ENCODE results near the gene LRRC18.

LRRC18 gene

DNA sequence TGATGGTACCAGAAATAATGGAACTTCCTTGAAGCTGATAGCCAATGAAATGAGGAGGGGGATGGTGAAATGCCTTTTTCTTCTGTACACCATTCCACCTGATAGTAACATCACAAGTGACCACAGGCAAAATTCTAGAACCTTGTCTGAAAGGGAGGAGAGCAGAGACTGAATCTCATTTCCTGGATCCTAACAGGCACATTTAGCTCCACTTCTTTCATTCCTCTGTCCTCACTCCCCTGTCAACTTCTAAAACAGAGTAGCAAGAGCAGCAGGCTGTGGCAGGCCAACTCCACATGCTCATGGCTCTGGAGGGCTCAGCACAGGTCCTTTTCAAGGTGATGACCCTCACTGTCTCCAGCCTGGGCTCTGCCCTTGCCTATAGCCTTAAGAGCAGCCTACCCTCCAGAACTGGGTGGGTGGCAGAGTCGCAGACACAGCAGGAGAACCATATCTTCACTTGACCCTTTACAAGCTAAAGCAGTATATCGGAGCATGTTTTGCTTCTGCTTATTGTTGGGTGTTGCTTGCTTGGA, at the start of gene LRRC18:
Gene LRRC18, minus strand, starts transcription at position 51 of the 536 bp plus-strand sequence. CDS start 25,685 bp downstream, outside the sequence.
- no peak for DNase-seq

DNA sequence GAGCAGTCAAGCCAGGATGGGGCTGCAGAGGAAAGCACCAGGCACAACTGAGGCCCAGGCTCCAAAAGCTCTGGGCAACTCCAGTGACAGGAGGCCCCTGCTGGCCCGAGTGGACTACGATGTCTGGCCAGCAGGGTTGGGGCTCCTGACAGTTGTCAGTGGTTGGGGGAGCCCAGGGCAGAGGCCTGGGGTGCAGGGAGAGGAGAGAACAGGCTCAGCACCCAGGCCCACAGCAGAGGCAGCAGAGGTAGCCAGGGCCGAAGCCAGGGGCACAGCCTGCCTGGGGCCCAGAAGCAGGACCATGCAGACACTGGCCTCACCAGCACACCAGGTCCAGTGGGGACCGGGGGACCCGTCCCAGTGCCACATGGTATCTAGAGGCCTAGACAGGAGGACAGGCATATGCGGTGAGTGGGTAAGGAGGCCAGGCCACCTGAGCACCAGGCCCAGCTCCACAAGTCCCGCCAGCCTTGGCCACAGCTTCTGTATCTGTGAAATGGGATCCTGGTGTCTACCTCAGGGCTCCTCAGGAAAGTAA, 46.0 kb upstream of the LRRC18 start:
- no peak for DNase-seq

- no peak for DNase-seq
Observed at GRCh38 chr10:48983648-48984351, 44.2 kb upstream of the LRRC18 start.

DNA sequence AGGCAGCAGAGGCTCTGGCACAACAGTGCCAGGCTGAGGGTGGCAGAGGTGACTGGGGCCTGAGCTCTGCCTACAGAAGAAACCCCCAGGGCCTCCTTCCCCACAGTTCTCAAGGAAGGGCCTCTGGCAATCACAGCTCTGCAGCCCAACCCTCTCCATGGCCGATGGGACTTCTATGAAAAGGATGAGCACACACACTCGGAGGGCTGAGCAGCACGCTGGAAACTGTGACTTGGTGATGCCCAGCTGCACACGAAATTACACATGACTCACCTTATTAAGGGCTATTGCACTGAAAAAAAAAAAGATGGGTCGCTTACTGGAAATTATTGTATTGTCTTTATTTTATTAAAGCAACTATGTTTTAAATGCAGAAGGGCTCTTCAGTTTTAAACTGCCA, 42.9 kb upstream of the LRRC18 start:
- DNase-seq: no peak

GRCh38 chr10:48981310-48981907, 41.8 kb upstream of the LRRC18 start:
- peak; percentile 10 for DNase-seq

DNA sequence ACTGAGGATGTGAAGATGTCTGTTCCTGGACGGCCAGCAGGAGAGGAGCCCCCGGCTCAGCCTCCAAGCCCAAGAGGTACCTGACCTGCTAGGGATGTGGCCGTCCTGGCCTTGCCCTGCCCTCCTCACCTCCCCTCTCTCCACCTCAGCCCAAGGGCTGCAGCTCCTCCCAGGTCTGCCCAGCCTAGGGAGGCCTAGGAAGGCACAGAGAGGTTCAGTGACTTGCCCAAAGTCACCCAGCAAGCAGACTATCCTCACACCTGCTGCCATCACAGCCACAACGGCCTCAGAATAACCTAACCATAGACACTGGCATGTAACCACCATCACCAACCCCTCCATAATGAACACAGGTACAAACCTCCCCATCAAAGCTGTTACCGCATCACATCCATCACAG, 38.7 kb upstream of the LRRC18 start:
- no peak for DNase-seq

- no peak for DNase-seq
Observed at GRCh38 chr10:48976196-48976595, 36.6 kb upstream of the LRRC18 start.

GRCh38 chr10:48974510-48975156, 35.0 kb upstream of the LRRC18 start:
- no peak for DNase-seq

DNA sequence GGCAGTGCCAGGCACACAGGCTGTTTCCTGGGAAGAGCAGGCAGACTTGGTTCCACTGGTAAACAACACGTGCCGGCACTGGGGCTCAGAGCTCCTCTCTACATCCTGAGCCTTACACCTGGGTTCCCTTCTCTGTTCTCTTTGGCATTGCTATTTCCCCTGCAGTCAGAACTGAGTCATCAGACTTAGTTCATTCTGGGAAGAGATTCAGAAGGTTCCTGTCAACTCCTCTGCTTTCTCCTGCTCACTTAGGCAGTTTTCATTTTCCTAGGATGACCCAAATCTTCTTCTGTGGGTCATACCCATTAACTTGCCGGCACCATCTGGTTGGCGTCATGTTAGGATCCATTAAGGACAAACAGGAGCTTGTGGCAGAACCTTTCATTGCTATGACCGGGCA, 33.4 kb upstream of the LRRC18 start:
- DNase-seq: no peak

GRCh38 chr10:48970654-48971053, 31.0 kb upstream of the LRRC18 start:
- no peak for DNase-seq

DNA sequence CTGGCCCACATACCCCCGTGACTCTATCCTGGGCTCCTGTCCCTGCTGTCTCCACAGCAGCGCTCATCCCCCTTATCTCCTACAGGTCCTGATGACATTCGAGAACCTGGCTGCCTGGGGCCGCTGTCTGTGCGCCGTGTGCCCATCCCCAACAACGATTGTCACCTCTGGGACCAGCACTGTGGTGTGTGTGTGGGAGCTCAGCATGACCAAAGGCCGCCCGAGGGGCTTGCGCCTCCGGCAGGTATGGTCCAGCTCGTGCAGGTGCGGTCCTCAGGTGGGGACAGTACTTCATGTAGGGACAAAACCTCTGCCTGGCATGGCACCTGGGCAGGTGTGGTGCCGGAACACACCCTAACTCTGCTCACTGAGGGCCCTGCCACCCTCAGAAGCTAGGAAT, 30.4 kb upstream of the LRRC18 start:
- no peak for DNase-seq

GRCh38 chr10:48968036-48968435, 28.4 kb upstream of the LRRC18 start:
- no peak for DNase-seq

- no peak for DNase-seq
Observed at GRCh38 chr10:48965460-48965859, 25.8 kb upstream of the LRRC18 start.

DNA sequence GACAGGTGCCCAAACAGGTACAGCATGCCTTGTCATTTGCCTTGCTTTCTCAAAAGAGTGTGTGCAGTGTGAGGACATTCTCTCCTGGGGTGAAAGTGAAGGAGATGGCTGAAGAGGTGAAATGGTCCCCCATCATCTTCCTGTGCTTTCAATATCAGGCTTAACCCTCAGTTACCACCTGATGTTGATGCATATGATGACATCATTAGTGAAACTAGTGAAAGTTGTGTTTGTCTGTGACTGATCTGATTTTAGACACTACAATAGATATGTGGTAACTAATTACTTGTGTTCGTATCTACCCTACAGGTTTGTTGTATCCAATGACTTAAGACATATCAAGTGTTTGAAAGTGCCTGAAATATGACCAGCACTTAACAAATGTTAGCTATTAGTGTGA, 24.4 kb upstream of the LRRC18 start:
- DNase-seq: no peak

- DNase-seq: no peak
Observed at GRCh38 chr10:48958598-48959190, 19.1 kb upstream of the LRRC18 start.

DNA sequence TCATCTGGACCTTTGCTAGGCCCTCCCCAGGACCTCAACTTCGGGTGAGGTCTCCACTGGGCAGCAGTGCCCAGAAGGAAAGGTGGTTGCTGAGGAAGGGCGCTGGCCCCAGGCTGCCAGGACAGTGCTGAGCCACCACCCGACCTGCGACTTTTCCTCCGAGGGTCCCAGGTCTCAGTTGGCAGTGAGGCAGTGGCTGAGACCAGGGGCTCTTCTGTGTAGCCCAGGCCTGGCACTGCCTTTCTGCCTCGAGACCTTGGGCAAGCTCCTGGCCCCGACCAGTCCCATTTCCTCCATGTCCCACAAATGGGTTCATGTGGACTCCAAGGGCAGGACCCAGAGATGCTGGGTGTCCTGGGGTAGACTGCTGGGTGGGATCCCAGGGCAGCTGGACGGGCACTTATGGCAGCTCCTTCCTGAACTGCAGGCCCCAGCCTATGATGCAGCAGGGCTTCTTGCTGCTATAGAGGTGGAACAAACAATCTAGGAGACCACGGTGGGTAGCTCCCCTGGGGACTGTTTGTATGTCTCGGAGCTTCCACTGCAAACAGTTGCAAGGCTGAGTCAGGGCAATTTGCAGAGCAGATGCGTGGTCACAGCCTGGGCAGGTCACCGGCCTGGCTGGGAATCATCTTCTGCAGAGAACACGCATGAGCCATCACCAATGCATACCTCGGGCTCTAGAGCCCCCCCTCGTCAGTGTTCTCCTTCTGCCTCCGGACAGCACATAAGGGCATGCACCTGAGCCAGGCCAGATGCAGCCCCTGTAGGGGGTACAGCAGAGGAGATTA, 17.9 kb upstream of the LRRC18 start:
- DNase-seq: no peak

- no peak for DNase-seq
Observed at GRCh38 chr10:48951707-48952106, 12.1 kb upstream of the LRRC18 start.

- no peak for DNase-seq
Observed at GRCh38 chr10:48948470-48949037, 8.9 kb upstream of the LRRC18 start.

GRCh38 chr10:48947690-48948469, 8.2 kb upstream of the LRRC18 start:
- DNase-seq: no peak

DNA sequence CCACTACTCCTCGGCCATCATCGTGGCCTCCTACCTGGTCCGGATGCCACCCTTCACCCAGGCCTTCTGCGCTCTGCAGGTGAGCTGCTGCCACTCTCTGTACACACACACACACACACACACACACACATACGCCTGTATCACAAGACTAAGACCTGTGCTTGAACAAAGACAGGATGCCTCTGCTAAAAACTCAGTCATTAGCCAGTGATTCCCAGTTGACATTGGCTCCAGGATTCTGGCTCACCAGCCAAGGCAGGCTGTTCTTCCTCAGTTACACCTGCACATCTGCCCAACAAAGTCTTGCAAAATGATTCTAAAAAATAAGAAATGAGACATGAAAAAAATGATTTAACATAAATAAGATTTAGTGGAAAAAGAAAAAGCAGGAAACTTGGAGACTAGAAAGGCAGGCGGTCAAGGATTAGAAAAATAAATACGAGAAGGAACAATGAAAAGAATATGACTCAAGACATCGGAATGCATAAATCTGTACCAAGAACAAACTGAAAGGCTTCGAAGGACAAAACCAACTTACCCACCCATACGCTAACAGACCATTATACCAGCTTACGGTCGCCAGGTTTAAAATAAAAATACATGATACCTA, 7.4 kb upstream of the LRRC18 start:
- DNase-seq: no peak

DNA sequence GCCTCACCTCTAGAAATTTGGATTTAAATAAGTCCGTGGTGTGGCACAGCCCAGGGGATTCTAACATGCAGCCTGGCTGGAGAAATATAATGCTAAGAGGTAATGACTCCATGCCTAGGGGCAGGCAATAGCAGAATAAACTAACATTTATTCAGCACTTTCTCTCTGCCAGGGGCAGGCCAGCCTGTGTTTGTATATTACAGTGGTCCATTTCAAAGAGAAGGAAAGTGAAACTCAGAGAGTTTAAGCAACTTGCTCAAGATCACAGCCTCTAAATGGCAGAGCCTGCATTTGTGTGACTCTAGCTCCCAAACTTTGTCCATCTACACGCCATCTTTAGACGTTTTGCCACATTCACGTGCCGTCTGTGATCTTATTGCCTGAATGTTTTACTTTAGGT, 6.7 kb upstream of the LRRC18 start:
- no peak for DNase-seq
